Upper lobe of left lung (tissue), 4 donors: Measurements from ENCODE around the gene CDH11.

ENCODE experiments used
- POLR2A ChIP-seq, 4 donors: fragments of 450-650 bp; IDR thresholded peaks; one replicate each; pipeline ENCODE4 v1.5.1; 2016 to 2017; ENCODE audit warnings: antibody characterized with exemption in 4 of 4, mild to moderate bottlenecking in 2 of 4
- POLR2AphosphoS5 ChIP-seq, 2 donors: sonication (generic); formaldehyde crosslinking; IDR thresholded peaks; one replicate each; pipeline ENCODE4 v1.5.1; 2017; ENCODE audit warnings: antibody characterized with exemption in 2 of 2
- TF ChIP-seq, protein P1 (sequence below), 6 experiments: fragments of 450-650 bp in 4 of 6; fragments of 200-600 bp in 2 of 6; sonication (generic) in 2 of 6; IDR thresholded peaks; one replicate each; pipeline ENCODE4 v1.5.1; 2016 to 2019; ENCODE audit warnings: antibody characterized with exemption in 6 of 6

DNA sequence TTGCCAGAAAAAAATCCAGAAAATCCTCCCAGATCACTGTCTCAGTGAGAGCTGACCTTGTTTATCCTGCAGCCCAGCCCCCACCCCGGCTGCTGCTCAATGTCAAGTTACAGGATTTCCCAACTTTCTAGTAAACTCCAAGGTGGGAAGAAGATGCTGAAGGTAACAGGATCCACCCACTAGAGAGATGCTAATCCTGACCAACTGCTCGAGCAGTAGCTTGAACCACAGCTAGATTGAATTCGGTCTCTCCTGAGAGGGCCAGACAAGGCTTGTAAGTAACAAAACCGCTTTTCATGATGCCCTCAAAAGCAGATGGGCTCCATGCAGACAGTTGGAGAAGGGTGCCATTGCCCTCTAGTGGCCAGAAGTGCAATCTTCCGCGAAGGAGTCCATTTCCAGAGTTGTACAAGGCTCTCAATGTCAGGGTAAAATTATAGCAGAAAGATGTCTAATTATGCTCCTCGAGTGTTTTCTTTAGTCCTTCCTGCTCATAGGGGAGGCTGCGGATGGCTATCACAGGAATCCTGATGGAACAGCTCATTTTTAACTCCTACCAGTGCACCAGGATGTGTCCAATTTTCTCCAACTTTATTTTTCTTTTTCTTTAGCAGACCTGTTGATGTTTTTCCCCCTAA is 3.9 kb downstream of the CDH11 start:
- TF ChIP-seq POLR2AphosphoS5 (IDR thresholded peaks at IDR 0.05) = no peak
- TF ChIP-seq, protein P1, sequence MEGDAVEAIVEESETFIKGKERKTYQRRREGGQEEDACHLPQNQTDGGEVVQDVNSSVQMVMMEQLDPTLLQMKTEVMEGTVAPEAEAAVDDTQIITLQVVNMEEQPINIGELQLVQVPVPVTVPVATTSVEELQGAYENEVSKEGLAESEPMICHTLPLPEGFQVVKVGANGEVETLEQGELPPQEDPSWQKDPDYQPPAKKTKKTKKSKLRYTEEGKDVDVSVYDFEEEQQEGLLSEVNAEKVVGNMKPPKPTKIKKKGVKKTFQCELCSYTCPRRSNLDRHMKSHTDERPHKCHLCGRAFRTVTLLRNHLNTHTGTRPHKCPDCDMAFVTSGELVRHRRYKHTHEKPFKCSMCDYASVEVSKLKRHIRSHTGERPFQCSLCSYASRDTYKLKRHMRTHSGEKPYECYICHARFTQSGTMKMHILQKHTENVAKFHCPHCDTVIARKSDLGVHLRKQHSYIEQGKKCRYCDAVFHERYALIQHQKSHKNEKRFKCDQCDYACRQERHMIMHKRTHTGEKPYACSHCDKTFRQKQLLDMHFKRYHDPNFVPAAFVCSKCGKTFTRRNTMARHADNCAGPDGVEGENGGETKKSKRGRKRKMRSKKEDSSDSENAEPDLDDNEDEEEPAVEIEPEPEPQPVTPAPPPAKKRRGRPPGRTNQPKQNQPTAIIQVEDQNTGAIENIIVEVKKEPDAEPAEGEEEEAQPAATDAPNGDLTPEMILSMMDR (IDR thresholded peaks at IDR 0.05) = peak; percentile 44 to 76 (median 66)
- TF ChIP-seq POLR2A (IDR thresholded peaks at IDR 0.05) = no peak
